Ishikawa (cell line): ENCODE results near the gene TST.

Experiments
- CEBPB ChIP-seq: IDR thresholded peaks from 2 replicates; pipeline ENCODE4 v1.6.1; 2012
- CREB1 ChIP-seq: IDR thresholded peaks from 2 replicates; pipeline ENCODE4 v1.6.1; 2012; ENCODE audit warnings: low read depth
- EGR1 ChIP-seq: IDR thresholded peaks from 2 replicates; pipeline ENCODE4 v1.6.1; 2012
- EP300 ChIP-seq: IDR thresholded peaks from 2 replicates; pipeline ENCODE4 v1.6.1; 2012; ENCODE audit warnings: borderline replicate concordance
- FOXM1 ChIP-seq: IDR thresholded peaks from 2 replicates; pipeline ENCODE4 v1.6.1; 2012; ENCODE audit warnings: low read depth, borderline replicate concordance
- NFIC ChIP-seq: IDR thresholded peaks from 2 replicates; pipeline ENCODE4 v1.6.1; 2012
- RAD21 ChIP-seq: IDR thresholded peaks from 2 replicates; pipeline ENCODE4 v1.6.1; 2012; ENCODE audit warnings: low read depth
- TAF1 ChIP-seq: IDR thresholded peaks from 2 replicates; pipeline ENCODE4 v1.6.1; 2012; ENCODE audit warnings: low read depth, mild to moderate bottlenecking
- TCF12 ChIP-seq: IDR thresholded peaks from 2 replicates; pipeline ENCODE4 v1.6.1; 2012; ENCODE audit warnings: low read depth
- TEAD4 ChIP-seq: IDR thresholded peaks from 2 replicates; pipeline ENCODE4 v1.6.1; 2012
- YY1 ChIP-seq: IDR thresholded peaks from 2 replicates; pipeline ENCODE4 v1.6.1; 2012; ENCODE audit warnings: low read depth
- ZBTB7A ChIP-seq: IDR thresholded peaks from 2 replicates; pipeline ENCODE4 v1.6.1; 2012; ENCODE audit warnings: low read depth
- TF ChIP-seq, protein P1 (sequence below): IDR thresholded peaks from 2 replicates; pipeline ENCODE4 v1.6.1; 2012; ENCODE audit warnings: low read depth, mild to moderate bottlenecking
- TF ChIP-seq, protein P2 (sequence below): IDR thresholded peaks from 2 replicates; pipeline ENCODE4 v1.6.1; 2012
- TF ChIP-seq, protein P3 (sequence below): IDR thresholded peaks from 2 replicates; pipeline ENCODE4 v1.6.1; 2012

TST gene

DNA sequence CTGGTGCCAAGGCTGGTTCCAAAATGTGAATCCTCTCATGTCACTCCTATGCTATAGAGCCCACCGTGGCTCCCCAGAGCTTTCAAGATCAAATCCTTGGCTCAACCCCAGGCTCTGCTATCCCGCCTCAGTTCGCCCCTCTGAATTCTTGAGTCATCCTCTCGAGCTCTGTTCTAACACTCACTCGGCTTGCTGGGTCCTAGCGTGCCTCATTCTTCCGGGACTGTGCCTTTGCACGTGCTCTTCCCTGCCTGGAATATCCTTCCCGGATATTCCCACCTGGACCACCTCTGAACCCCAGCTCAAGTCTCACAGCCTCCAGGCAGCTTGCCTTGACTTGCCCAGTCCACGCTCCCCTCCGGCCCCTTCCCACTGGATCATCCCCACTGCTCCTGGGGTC lies 45.3 kb upstream of the TST start:
- no peak for TF ChIP-seq EGR1
- TF ChIP-seq CEBPB: no peak
- TF ChIP-seq CREB1: no peak
- TF ChIP-seq TCF12: no peak
- TF ChIP-seq NFIC: no peak
- no peak for TF ChIP-seq RAD21

DNA sequence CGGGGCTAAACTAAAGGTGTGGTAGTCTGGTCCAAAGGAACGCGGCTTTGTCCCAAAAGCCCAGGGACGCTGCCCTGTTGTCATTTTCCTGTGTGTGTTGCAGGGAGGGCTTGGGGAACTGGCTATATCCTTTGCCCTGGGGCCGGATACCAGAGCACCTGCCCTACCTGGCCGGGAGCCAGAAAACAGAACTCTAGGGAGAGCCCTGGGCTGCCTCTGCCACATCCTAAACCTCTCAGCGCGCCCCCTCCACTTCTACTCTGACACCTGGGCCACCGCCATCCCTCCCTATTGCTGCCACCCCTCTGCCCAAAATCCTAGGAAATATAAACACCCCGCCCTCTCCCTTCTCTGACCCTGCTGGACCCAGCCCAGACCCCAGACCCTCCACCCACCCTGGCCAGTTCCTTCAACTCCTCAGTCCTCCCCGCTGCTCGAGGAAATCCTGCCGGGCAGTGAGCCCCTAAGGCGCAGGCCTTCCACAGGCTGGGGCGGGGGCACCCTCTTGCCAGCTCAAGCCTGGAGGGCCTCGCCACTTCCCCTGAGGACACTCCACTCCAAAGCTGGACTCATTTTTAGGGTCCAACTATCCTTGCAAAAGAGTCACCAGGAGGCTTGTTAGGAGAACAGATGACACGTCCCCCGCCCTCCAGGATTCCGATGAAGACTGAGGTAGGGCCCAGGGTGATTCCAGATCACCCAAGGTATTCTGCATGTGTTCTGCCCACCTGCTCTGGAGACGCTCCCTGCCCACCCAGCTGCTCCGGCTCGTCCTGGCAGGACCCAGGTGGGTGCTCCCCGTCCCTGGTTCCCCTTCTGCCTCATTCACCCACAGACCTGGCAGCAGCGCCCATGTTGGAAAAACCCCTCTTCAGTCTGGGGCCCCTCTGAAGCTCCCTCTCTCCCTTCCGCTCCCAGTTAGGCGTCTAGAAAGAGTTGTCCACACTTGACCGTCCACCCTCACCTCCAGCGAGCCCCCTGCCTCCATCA lies 44.5 kb upstream of the TST start:
- TF ChIP-seq FOXM1 (no peak), TEAD4 (no peak), TAF1 (no peak), NFIC (0 out of 2 replicates have a peak, but pooled peaks have one; percentile 14)

DNA sequence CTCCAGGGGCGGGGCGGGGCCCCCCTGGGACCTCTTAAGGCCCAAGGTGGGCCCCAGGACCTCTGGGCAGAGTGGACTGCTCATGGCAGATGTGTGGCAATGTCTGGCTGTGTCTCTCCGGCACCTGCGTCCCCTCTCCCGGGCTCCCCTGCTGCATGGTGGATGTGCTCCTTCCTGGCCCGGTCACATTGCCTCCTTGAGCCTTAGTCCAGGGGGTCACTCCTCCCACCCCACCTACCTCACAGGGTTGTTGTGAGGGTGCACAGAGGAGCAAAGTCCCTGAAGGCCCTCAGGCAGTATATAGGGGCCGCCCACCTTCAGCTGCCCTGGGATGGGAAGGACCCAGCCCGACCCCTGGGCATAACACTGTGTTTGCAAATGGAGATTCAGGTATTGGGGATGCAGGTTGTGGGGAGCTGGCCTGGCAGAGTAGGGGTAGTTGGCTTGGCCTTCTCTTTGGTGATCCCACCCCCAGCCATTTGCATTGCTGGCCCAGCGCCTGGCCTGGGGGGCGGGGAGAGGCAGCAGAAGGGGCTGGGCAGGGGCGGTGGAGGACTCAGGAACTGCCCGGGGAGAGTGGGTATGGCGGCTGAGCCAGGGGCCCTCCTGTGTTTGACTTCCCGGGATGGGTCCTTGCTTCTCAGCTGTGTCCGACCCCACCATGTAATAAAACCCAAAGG lies 43.6 kb upstream of the TST start:
- no peak for TF ChIP-seq CREB1
- TF ChIP-seq EP300: no peak
- no peak for TF ChIP-seq RAD21
- no peak for TF ChIP-seq TEAD4
- TF ChIP-seq, protein P1, sequence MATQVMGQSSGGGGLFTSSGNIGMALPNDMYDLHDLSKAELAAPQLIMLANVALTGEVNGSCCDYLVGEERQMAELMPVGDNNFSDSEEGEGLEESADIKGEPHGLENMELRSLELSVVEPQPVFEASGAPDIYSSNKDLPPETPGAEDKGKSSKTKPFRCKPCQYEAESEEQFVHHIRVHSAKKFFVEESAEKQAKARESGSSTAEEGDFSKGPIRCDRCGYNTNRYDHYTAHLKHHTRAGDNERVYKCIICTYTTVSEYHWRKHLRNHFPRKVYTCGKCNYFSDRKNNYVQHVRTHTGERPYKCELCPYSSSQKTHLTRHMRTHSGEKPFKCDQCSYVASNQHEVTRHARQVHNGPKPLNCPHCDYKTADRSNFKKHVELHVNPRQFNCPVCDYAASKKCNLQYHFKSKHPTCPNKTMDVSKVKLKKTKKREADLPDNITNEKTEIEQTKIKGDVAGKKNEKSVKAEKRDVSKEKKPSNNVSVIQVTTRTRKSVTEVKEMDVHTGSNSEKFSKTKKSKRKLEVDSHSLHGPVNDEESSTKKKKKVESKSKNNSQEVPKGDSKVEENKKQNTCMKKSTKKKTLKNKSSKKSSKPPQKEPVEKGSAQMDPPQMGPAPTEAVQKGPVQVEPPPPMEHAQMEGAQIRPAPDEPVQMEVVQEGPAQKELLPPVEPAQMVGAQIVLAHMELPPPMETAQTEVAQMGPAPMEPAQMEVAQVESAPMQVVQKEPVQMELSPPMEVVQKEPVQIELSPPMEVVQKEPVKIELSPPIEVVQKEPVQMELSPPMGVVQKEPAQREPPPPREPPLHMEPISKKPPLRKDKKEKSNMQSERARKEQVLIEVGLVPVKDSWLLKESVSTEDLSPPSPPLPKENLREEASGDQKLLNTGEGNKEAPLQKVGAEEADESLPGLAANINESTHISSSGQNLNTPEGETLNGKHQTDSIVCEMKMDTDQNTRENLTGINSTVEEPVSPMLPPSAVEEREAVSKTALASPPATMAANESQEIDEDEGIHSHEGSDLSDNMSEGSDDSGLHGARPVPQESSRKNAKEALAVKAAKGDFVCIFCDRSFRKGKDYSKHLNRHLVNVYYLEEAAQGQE: no peak
- no peak for TF ChIP-seq NFIC

DNA sequence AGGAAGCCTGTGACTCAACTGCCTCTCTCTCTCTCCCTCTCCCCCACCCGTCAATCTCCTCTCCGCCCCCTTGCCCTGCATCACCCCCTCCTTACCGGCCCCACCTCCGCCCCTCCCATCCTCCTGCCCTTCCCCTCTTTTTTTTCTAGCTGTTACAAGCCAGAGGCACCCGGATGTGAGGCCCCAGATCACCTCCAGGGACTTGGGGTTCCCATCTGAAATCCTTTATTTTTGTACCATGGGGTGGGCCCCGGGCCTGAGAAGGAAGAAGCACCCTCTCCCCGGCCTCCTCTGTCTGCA lies 43.1 kb upstream of the TST start:
- no peak for TF ChIP-seq NFIC
- TF ChIP-seq, protein P2, sequence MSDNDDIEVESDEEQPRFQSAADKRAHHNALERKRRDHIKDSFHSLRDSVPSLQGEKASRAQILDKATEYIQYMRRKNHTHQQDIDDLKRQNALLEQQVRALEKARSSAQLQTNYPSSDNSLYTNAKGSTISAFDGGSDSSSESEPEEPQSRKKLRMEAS: no peak
- no peak for TF ChIP-seq YY1
- TF ChIP-seq TCF12: no peak
- TF ChIP-seq EP300: no peak
- TF ChIP-seq, protein P3, sequence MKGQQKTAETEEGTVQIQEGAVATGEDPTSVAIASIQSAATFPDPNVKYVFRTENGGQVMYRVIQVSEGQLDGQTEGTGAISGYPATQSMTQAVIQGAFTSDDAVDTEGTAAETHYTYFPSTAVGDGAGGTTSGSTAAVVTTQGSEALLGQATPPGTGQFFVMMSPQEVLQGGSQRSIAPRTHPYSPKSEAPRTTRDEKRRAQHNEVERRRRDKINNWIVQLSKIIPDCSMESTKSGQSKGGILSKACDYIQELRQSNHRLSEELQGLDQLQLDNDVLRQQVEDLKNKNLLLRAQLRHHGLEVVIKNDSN: no peak
- no peak for TF ChIP-seq TEAD4
- TF ChIP-seq ZBTB7A: no peak

DNA sequence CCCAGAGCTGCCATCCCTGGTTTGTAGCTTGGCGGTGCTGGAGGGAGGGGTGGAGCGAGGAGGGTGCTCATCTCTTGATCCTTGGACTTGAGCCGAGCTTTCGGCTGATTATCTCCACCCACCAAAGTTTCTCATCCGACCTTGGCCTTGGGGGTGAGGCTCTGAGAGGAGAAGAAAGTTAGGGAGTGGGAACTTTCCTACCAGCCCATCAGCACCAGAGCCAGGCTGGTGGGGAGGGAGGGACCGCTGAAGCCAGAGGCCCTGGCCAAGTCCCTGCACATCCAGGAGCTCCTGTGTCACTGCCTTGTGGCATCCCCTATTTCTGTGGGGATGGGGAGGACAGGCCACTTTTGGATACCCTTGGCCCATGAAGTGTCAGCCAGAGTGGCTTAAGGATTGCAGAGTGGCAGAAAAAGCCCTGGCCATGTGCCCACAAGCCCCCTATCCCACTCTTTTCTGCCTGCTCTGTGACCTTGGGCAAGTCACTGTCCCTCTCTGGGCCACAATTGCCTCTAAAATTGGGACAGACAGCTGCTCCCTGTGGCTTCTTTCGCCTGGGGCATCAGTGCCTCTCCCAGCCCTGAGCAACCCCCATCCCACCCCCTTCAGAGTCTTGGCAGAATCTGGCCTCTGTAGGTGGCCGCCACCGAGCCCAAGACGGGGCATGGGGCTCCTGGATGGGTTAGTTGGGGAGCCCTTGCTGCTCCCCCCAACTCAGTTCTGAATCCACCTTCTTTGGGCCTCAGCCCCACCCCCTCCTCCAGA lies 42.5 kb upstream of the TST start:
- TF ChIP-seq, protein P2: no peak
- TF ChIP-seq EGR1 (no peak), NFIC (no peak), ZBTB7A (no peak), CREB1 (no peak), FOXM1 (no peak), TEAD4 (no peak), RAD21 (no peak), EP300 (no peak), TAF1 (no peak), TCF12 (no peak), YY1 (no peak), CEBPB (no peak)
- TF ChIP-seq, protein P1: no peak
- TF ChIP-seq, protein P3: no peak
